HepG2 (cell line): ENCODE results near the gene DTNB. TPM values are rescaled to one million over a fixed set of nuclear protein-coding genes. Genes with fewer than 3 reads are reported as not detected.

Source experiments
- CREB1 ChIP-seq, 2 experiments: fragments of 450-650 bp in 1 of 2; IDR thresholded peaks; 2 replicates each; pipeline ENCODE4 v1.6.1; 2016 to 2017; ENCODE audit warnings: control low read depth in 1 of 2, mild to moderate bottlenecking in 1 of 2, missing compliant biosample characterization in 1 of 2, missing genetic modification characterization in 1 of 2
- FOXC1 ChIP-seq: sonication (generic); formaldehyde crosslinking; IDR thresholded peaks from 2 replicates; pipeline ENCODE4 v1.8.0; 2022; ENCODE audit warnings: mild to moderate bottlenecking, missing genetic modification reagents, borderline replicate concordance
- MED1 ChIP-seq: sonication (generic); formaldehyde crosslinking; IDR thresholded peaks from 2 replicates; pipeline ENCODE4 v1.4.0; 2020; ENCODE audit warnings: missing genetic modification reagents
- MLLT10 ChIP-seq: sonication (generic); formaldehyde crosslinking; IDR thresholded peaks from 2 replicates; pipeline ENCODE4 v1.4.0; 2020; ENCODE audit warnings: missing genetic modification reagents
- NFIC ChIP-seq: IDR thresholded peaks from 2 replicates; pipeline ENCODE4 v1.6.1; 2012; ENCODE audit warnings: mild to moderate bottlenecking, low read length, inconsistent platforms
- NONO ChIP-seq, 2 experiments: fragments of 450-650 bp in 1 of 2; sonication (generic) in 1 of 2; formaldehyde crosslinking in 1 of 2; IDR thresholded peaks in 1 of 2; conservative IDR thresholded peaks in 1 of 2; 2 replicates each; pipeline versions ENCODE4 v1.6.1 to v1.8.0; 2017 to 2022; ENCODE audit warnings: mild to moderate bottlenecking in 1 of 2, missing genetic modification reagents in 1 of 2, moderate library complexity in 1 of 2
- PPARG ChIP-seq: conservative IDR thresholded peaks from 2 replicates; pipeline ENCODE4 v1.6.1; 2016; ENCODE audit warnings: missing biosample characterization, missing genetic modification reagents
- PTBP1 ChIP-seq: fragments of 200-400 bp; formaldehyde crosslinking; IDR thresholded peaks from 2 replicates; pipeline ENCODE4 v1.6.1; 2018; ENCODE audit warnings: low read length, low read depth; ENCODE audit not compliant: poor library complexity, severe bottlenecking
- RFXAP ChIP-seq: sonication (generic); formaldehyde crosslinking; IDR thresholded peaks from 2 replicates; pipeline ENCODE4 v1.4.0; 2020; ENCODE audit warnings: missing genetic modification reagents, borderline replicate concordance
- SOX6 ChIP-seq, 2 experiments: fragments of 450-650 bp in 1 of 2; sonication (generic) in 1 of 2; formaldehyde crosslinking in 1 of 2; IDR thresholded peaks; 2 replicates each; pipeline versions ENCODE4 v1.4.0 to v1.6.1; 2017 to 2020; ENCODE audit warnings: antibody characterized with exemption in 1 of 2, mild to moderate bottlenecking in 1 of 2, missing genetic modification reagents in 1 of 2
- TARDBP ChIP-seq: sonication (generic); formaldehyde crosslinking; IDR thresholded peaks from 2 replicates; pipeline ENCODE4 v1.8.0; 2022; ENCODE audit warnings: mild to moderate bottlenecking, missing genetic modification reagents
- TBX2 ChIP-seq: sonication (generic); formaldehyde crosslinking; IDR thresholded peaks from 2 replicates; pipeline ENCODE4 v1.5.0; 2020; ENCODE audit warnings: missing genetic modification reagents, mild to moderate bottlenecking, borderline replicate concordance
- TCF7 ChIP-seq: sonication (generic); IDR thresholded peaks from 2 replicates; pipeline ENCODE4 v1.6.1; 2016; ENCODE audit warnings: antibody characterized with exemption, low read depth
- ZHX1 ChIP-seq: sonication (generic); formaldehyde crosslinking; IDR thresholded peaks from 2 replicates; pipeline ENCODE4 v1.8.1; 2022; ENCODE audit warnings: low read depth, mild to moderate bottlenecking, missing genetic modification reagents
- ZIK1 ChIP-seq: sonication (generic); formaldehyde crosslinking; IDR thresholded peaks from 2 replicates; pipeline ENCODE4 v1.5.0; 2020; ENCODE audit warnings: mild to moderate bottlenecking, low read depth, missing genetic modification reagents, borderline replicate concordance
- ZNF777 ChIP-seq: sonication (generic); formaldehyde crosslinking; IDR thresholded peaks from 2 replicates; pipeline ENCODE4 v1.4.0; 2020; ENCODE audit warnings: missing genetic modification reagents
- ZSCAN20 ChIP-seq: sonication (generic); formaldehyde crosslinking; IDR thresholded peaks from 2 replicates; pipeline ENCODE4 v1.4.0; 2020; ENCODE audit warnings: missing genetic modification reagents, mild to moderate bottlenecking, borderline replicate concordance
- polyA plus RNA-seq, 8 experiments: library from polyadenylated mRNA; depleted of rRNA in 3 of 8; stranded (reverse) in 7 of 8; unstranded in 1 of 8; fragments of >200 nt; fragmentation: Illumina TruSeq in 4 of 8; extraction: Trizol in 4 of 8; gene quantifications; 2 replicates each; pipeline versions ENCODE4 v1.2.1 to v1.2.3, GENCODE V29; 2011 to 2016; ENCODE audit warnings: low read depth in 4 of 8, missing spikeins in 1 of 8, mixed read lengths in 1 of 8; ENCODE audit not compliant: insufficient read depth in 1 of 8
- total RNA-seq, 5 experiments: library from RNA; depleted of rRNA; stranded (reverse); fragments of >200 nt; fragmentation: Illumina TruSeq; extraction: Trizol; gene quantifications; 2 replicates each; pipeline ENCODE4 v1.2.3, GENCODE V29; 2016; ENCODE audit warnings: low read depth in 1 of 5
- TF ChIP-seq, protein P1 (sequence below): sonication (generic); formaldehyde crosslinking; IDR thresholded peaks from 2 replicates; pipeline ENCODE4 v1.4.0; 2020; ENCODE audit warnings: low read depth, mild to moderate bottlenecking, missing genetic modification reagents
- TF ChIP-seq, protein P2 (sequence below): sonication (generic); formaldehyde crosslinking; IDR thresholded peaks from 2 replicates; pipeline ENCODE4 v1.9.0; 2021; ENCODE audit warnings: missing genetic modification reagents, borderline replicate concordance

DTNB gene
- total and polyA plus RNA-seq, 2 of the 13 experiments (the other 11 are each of a cell fraction or from before 2014, with no cell fraction given) = 14.4 to 23.9 TPM

- TF ChIP-seq NONO (IDR thresholded peaks at IDR 0.05) (no peak), NONO (CRISPR knock-in tag; conservative IDR thresholded peaks at IDR 0.05) (peak; percentile 74), CREB1 (IDR thresholded peaks at IDR 0.05) (no peak), CREB1 (CRISPR knock-in tag; IDR thresholded peaks at IDR 0.05) (no peak), TBX2 (CRISPR knock-in tag) (peak; percentile 79; the same call in 1 of the 2 replicates), ZSCAN20 (CRISPR knock-in tag) (peak; percentile 76; the same call in 1 of the 2 replicates), SOX6 (IDR thresholded peaks at IDR 0.05) (no peak), SOX6 (CRISPR knock-in tag; IDR thresholded peaks at IDR 0.05) (peak; percentile 53), TCF7 (peak; percentile 63; the same call in 1 of the 2 replicates), ZIK1 (0 out of 2 replicates have a peak, but pooled peaks have one; percentile 42), PTBP1 (peak; percentile 30), PPARG (CRISPR knock-in tag) (no peak), ZNF777 (CRISPR knock-in tag) (0 out of 2 replicates have a peak, but pooled peaks have one; percentile 28), MED1 (CRISPR knock-in tag) (peak; percentile 45), RFXAP (CRISPR knock-in tag) (peak; percentile 38; the same call in 1 of the 2 replicates), MLLT10 (no peak), ZHX1 (CRISPR knock-in tag) (0 out of 2 replicates have a peak, but pooled peaks have one; percentile 52), NFIC (no peak), TARDBP (CRISPR knock-in tag) (peak; percentile 59; the same call in 1 of the 2 replicates), FOXC1 (CRISPR knock-in tag) (0 out of 2 replicates have a peak, but pooled peaks have one; percentile 19)
- TF ChIP-seq, protein P1, sequence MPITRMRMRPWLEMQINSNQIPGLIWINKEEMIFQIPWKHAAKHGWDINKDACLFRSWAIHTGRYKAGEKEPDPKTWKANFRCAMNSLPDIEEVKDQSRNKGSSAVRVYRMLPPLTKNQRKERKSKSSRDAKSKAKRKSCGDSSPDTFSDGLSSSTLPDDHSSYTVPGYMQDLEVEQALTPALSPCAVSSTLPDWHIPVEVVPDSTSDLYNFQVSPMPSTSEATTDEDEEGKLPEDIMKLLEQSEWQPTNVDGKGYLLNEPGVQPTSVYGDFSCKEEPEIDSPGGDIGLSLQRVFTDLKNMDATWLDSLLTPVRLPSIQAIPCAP (CRISPR knock-in tag) = 0 out of 2 replicates have a peak, but pooled peaks have one; percentile 48
- TF ChIP-seq, protein P2, sequence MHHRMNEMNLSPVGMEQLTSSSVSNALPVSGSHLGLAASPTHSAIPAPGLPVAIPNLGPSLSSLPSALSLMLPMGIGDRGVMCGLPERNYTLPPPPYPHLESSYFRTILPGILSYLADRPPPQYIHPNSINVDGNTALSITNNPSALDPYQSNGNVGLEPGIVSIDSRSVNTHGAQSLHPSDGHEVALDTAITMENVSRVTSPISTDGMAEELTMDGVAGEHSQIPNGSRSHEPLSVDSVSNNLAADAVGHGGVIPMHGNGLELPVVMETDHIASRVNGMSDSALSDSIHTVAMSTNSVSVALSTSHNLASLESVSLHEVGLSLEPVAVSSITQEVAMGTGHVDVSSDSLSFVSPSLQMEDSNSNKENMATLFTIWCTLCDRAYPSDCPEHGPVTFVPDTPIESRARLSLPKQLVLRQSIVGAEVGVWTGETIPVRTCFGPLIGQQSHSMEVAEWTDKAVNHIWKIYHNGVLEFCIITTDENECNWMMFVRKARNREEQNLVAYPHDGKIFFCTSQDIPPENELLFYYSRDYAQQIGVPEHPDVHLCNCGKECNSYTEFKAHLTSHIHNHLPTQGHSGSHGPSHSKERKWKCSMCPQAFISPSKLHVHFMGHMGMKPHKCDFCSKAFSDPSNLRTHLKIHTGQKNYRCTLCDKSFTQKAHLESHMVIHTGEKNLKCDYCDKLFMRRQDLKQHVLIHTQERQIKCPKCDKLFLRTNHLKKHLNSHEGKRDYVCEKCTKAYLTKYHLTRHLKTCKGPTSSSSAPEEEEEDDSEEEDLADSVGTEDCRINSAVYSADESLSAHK (CRISPR knock-in tag) = no peak
Measured at GRCh38 chr2:25376750-25377621, 296.4 kb downstream of the DTNB start (continued).
